Heart right ventricle (tissue), 16 donors: Measurements from ENCODE around the gene GRM8. TPM values are rescaled to one million over a fixed set of nuclear protein-coding genes. Genes with fewer than 3 reads are reported as not detected.

Experiments
- ATAC-seq, 8 donors: fragments of 200-7000 bp; cut with Tn5 transposase; one replicate each; pipeline ENCODE4 v1.9.1; 2020; ENCODE audit warnings: mild to moderate bottlenecking in 8 of 8, moderate library complexity in 8 of 8, moderate number of reproducible peaks in 1 of 8
- DNase-seq, 2 donors: peaks; one replicate each; pipeline ENCODE4 v3.0.0-alpha.2; 2020
- H3K27ac ChIP-seq, 10 donors: fragments of 200-600 bp; sonication (generic) in 2 of 10; one replicate each; pipeline versions ENCODE4 v1.5.0 to v1.8.0; 2020 to 2022; ENCODE audit warnings: mild to moderate bottlenecking in 3 of 10
- H3K27me3 ChIP-seq, 7 donors: fragments of 200-600 bp; one replicate each; pipeline ENCODE4 v1.8.0; 2021 to 2022; ENCODE audit warnings: mild to moderate bottlenecking in 2 of 7
- H3K36me3 ChIP-seq, 9 donors: fragments of 200-600 bp; sonication (generic) in 1 of 9; one replicate each; pipeline versions ENCODE4 v1.5.0 to v1.8.0; 2020 to 2022; ENCODE audit warnings: mild to moderate bottlenecking in 2 of 9
- H3K4me1 ChIP-seq, 9 donors: fragments of 200-600 bp; sonication (generic) in 1 of 9; one replicate each; pipeline versions ENCODE4 v1.5.0 to v1.8.0; 2020 to 2022; ENCODE audit warnings: mild to moderate bottlenecking in 4 of 9
- H3K4me3 ChIP-seq, 10 donors: fragments of 200-600 bp; sonication (generic) in 2 of 10; one replicate each; pipeline versions ENCODE4 v1.5.0 to v1.8.0; 2020 to 2022; ENCODE audit warnings: mild to moderate bottlenecking in 7 of 10, moderate library complexity in 2 of 10
- H3K9me3 ChIP-seq, 11 donors: fragments of 200-600 bp in 10 of 11; sonication (generic) in 2 of 11; one replicate each; pipeline versions ENCODE4 v1.5.0 to v1.8.0; 2013 to 2022; ENCODE audit warnings: mild to moderate bottlenecking in 2 of 11, control low read depth in 1 of 11, moderate library complexity in 1 of 11
- WGBS, 2 donors: extraction: QIAGEN DNeasy Blood & Tissue Kit; methylation state at CpG; one replicate each; pipeline ENCODE4 v1.1.7; 2013; ENCODE audit warnings: inconsistent platforms in 1 of 2; 5-methylcytosine and 5-hydroxymethylcytosine counted together
- intact Hi-C, 10 donors: fragments of 100-400 bp; cut with DNase I; formaldehyde crosslinking; loops; one replicate each; pipeline versions ENCODE4 v1.11.1 to v1.14.2; 2022
- polyA plus RNA-seq, 2 donors: library from polyadenylated mRNA; stranded (reverse); fragments of 200-250 nt; gene quantifications; one replicate each; pipeline ENCODE4 v1.2.3, GENCODE V29; 2013
- total RNA-seq, 10 donors: library from RNA; stranded (reverse); fragmentation: NEBNext Ultra II Directional in 3 of 10; extraction: Animal tissue kit (Norgen Biotek cat#: 25700) in 3 of 10; gene quantifications; one replicate each; pipeline versions ENCODE4 v1.2.1 to v1.2.4, GENCODE V29; 2021 to 2023
- TF ChIP-seq, protein P1 (sequence below), 9 donors: fragments of 200-600 bp; sonication (generic) in 2 of 9; IDR thresholded peaks; one replicate each; pipeline versions ENCODE4 v1.5.0 to v1.8.0; 2021 to 2022; ENCODE audit warnings: antibody characterized with exemption in 9 of 9, mild to moderate bottlenecking in 5 of 9, moderate library complexity in 1 of 9
- donor health status: Arrhythmogenic right ventricular cardiomyopathy.
- donor health status: ischemic (EF 13 %, LVEDD 7.1; RV severe dilation, severe dysfunction).
- donor health status: healthy with polysubstance abuse.
- donor health status: DM: no; HTN: yes; CAD: no.
- donor health status: DM: no; HTN: no; CAD: no.
- donor health status: ischemic (EF 25% LVEDD 6.9; RV normal size, moderate dysfunction).
- donor health status: ischemic (EF 25% LVEDD 5.7; RV mildly dilated, moderate dysfunction).
- donor health status: healthy.
- donor health status: DM: yes; HTN: yes; CAD: no.
- donor health status: Ischemic cardiomyopathy.
- donor health status: ischemic (EF 35%, LVEDD 5.7; RV mildly dilated, moderate dysfunction).
- donor health status: nonischemic (EF 11% LVEDD 7.7; RV severe dilation, severe dysfunction).
- donor health status: DM: yes; HTN: yes; CAD: no.
- donor health status: PGD.
- donor health status: ischemic (EF 29% LVEDD 5.4; RV normal size, mild dysfunction).
- donor health status: nonischemic (EF 23%, LVEDD 6.1; RV moderate dilation, normal function).

The GRM8 gene
- total and polyA plus RNA-seq, 12 donors: 0.13 to 0.68 (median 0.34) TPM; not detected in 5

DNA sequence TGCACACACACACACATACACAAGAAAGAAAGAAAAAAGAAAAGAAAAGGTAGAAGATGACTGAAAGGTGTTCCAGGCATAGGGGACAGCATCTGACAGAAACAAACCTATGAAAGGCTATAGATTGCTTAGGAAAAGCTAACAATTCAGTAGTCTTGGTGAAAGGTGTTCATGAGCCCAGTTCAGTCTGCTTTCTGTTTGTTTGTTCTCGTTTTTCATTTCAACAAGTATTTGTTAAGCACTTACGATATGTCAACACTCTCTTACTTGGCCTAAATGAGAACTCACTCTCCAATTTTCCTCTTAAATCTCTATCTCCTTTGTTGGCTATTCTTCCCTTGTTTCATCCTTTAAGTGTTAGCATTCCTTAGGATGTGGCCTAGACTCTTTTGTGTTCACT is 133.2 kb downstream of the GRM8 start:
- H3K4me3 ChIP-seq: no peak overlapping the region
- intact Hi-C loops: no loop called here
- ATAC-seq (no peak), DNase-seq (no peak)
- no peaks in the 10 kb centered on the region for H3K9me3 ChIP-seq
- TF ChIP-seq, protein P1, sequence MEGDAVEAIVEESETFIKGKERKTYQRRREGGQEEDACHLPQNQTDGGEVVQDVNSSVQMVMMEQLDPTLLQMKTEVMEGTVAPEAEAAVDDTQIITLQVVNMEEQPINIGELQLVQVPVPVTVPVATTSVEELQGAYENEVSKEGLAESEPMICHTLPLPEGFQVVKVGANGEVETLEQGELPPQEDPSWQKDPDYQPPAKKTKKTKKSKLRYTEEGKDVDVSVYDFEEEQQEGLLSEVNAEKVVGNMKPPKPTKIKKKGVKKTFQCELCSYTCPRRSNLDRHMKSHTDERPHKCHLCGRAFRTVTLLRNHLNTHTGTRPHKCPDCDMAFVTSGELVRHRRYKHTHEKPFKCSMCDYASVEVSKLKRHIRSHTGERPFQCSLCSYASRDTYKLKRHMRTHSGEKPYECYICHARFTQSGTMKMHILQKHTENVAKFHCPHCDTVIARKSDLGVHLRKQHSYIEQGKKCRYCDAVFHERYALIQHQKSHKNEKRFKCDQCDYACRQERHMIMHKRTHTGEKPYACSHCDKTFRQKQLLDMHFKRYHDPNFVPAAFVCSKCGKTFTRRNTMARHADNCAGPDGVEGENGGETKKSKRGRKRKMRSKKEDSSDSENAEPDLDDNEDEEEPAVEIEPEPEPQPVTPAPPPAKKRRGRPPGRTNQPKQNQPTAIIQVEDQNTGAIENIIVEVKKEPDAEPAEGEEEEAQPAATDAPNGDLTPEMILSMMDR (IDR thresholded peaks at IDR 0.05): no peak
- H3K36me3 ChIP-seq: no peaks in the 10 kb centered on the region
- no peaks in the 10 kb centered on the region for H3K4me1 ChIP-seq
- H3K27ac ChIP-seq: no peak overlapping the region
- H3K27me3 ChIP-seq: no peaks in the 10 kb centered on the region
- WGBS, 2 donors: 60 to 61% methylated on average over 2 of the region's 2 CpGs

DNA sequence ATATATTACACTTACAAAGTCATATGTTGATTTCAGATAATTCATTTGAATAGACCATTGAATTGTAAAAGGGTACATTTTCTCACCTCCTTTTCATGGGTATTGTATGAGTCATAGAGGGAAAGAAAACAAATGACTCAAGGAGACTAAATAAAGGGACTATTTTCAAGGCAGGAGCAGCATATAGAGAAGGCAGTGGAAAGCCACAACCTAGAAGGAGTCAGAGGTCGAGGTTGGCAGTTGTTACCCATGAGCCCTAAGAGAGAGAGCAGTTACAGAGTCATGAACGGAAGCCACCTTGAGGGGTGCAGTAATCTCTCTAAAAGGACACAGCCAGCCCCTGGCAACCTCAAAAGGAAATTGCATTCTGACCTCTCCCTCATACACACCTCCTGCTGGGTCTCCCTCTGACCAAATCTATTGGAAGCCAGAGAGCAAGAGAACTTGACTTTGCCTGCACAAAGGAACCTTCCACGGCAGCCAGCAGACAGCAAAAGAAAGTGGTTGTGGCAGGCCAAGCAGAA is 137.9 kb downstream of the GRM8 start:
- ATAC-seq (no peak), DNase-seq (no peak)
- no peaks in the 10 kb centered on the region for H3K27me3 ChIP-seq
- H3K4me1 ChIP-seq: no peaks in the 10 kb centered on the region
- TF ChIP-seq, protein P1 (IDR thresholded peaks at IDR 0.05): no peak
- no peak overlapping the region for H3K27ac ChIP-seq
- H3K4me3 ChIP-seq: no peak overlapping the region
- no peaks in the 10 kb centered on the region for H3K36me3 ChIP-seq
- 53 to 67% methylated on average over 3 of the region's 3 CpGs for WGBS, 2 donors
- intact Hi-C loops: no loop called here
- no peaks in the 10 kb centered on the region for H3K9me3 ChIP-seq

DNA sequence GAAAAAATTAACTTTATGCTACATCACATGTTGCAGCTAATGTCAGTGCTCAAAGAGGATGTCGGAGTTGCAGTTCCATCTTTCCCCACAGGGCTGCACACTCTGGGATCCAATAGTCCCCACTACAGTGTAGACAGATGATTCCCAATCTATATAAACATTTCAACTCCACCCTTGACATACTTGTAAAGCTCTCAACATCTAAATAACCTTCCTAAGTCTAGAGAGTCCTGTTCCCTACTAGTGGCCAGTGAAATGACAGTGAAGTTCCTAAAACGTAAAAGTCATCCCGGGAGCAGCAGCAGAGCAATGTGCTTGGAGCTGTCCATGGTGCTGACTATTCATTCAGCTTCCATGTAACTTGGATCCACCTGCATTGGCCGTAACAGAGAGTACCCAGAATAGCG is 145.1 kb downstream of the GRM8 start:
- ATAC-seq (peak in 3 of 8 donors; percentile 42 to 53 (median 52)), DNase-seq (peak in 1 of 2 donors; percentile 39)
- H3K27me3 ChIP-seq: no peaks in the 10 kb centered on the region
- no peak overlapping the region for H3K4me3 ChIP-seq
- no peaks in the 10 kb centered on the region for H3K36me3 ChIP-seq
- no peak overlapping the region for H3K27ac ChIP-seq
- TF ChIP-seq, protein P1 (IDR thresholded peaks at IDR 0.05): peak in 8 of 9 donors; percentile 12 to 53 (median 42)
- intact Hi-C loops: loop anchor here in 1 of 10 donors (10.0 kb wide), 1 partner anchor 147 kb away; the partner anchor contains the start of gene GRM8
- 18 to 20% methylated on average over 5 of the region's 5 CpGs for WGBS, 2 donors
- no peaks in the 10 kb centered on the region for H3K4me1 ChIP-seq
- peaks cover 0 to 2% (median 0%) of the 10 kb centered on the region in 11 donors for H3K9me3 ChIP-seq

DNA sequence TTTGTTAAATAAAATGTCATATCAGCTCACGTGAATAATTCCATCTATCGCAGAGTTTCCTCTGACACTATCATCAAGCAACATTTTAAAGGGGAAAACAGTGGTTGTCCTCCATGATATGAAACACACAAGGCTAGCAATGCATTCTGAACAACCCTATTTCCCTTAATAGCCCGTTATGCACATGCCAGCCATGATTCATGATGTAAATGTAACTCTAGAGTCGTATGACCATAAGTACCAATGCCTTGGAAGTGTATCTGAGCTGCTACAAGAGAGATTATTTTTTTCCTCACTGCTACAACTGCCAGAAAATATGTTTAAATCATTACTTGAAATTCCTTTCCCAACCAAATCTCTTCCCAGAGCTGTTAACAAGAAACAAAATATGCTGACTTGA is 159.4 kb downstream of the GRM8 start:
- TF ChIP-seq, protein P1 (IDR thresholded peaks at IDR 0.05): no peak
- no peaks in the 10 kb centered on the region for H3K36me3 ChIP-seq
- no peaks in the 10 kb centered on the region for H3K27me3 ChIP-seq
- WGBS, 2 donors: 69 to 76% methylated on average over 4 of the region's 4 CpGs
- no peaks in the 10 kb centered on the region for H3K4me1 ChIP-seq
- ATAC-seq: no peak
- H3K4me3 ChIP-seq: no peak overlapping the region
- no peaks in the 10 kb centered on the region for H3K9me3 ChIP-seq
- intact Hi-C loops: no loop called here
- no peak for DNase-seq
- H3K27ac ChIP-seq: no peak overlapping the region
